Heart left ventricle (tissue), 16 donors: ENCODE measurements around the gene MLN. TPM values are rescaled to one million over a fixed set of nuclear protein-coding genes. Genes with fewer than 3 reads are reported as not detected.

Experiments used
- ATAC-seq, 4 donors: fragments of 200-7000 bp; cut with Tn5 transposase; one replicate each; pipeline ENCODE4 v1.9.1; 2020 to 2022; ENCODE audit warnings: moderate library complexity in 4 of 4, mild to moderate bottlenecking in 3 of 4, moderate number of reproducible peaks in 1 of 4
- DNase-seq, 5 donors: peaks; one replicate each; pipeline ENCODE4 v3.0.0-alpha.2; 2020
- H3K27ac ChIP-seq, 12 donors: fragments of 200-600 bp; sonication (generic) in 4 of 12; one replicate each; pipeline versions ENCODE4 v1.5.0 to v1.8.0; 2016 to 2022; ENCODE audit warnings: mild to moderate bottlenecking in 2 of 12
- H3K27me3 ChIP-seq, 9 donors: fragments of 200-600 bp; sonication (generic) in 2 of 9; one replicate each; pipeline versions ENCODE4 v1.5.1 to v1.8.0; 2016 to 2022; ENCODE audit warnings: mild to moderate bottlenecking in 3 of 9
- H3K36me3 ChIP-seq, 9 donors: fragments of 200-600 bp; sonication (generic) in 2 of 9; one replicate each; pipeline versions ENCODE4 v1.5.0 to v1.8.0; 2018 to 2022; ENCODE audit warnings: mild to moderate bottlenecking in 2 of 9
- H3K4me1 ChIP-seq, 12 donors: fragments of 200-600 bp; sonication (generic) in 4 of 12; one replicate each; pipeline versions ENCODE4 v1.5.0 to v1.8.0; 2016 to 2022; ENCODE audit warnings: mild to moderate bottlenecking in 3 of 12
- H3K4me3 ChIP-seq, 12 donors: fragments of 200-600 bp; sonication (generic) in 4 of 12; one replicate each; pipeline versions ENCODE4 v1.5.0 to v1.8.0; 2017 to 2022; ENCODE audit warnings: mild to moderate bottlenecking in 9 of 12, moderate library complexity in 4 of 12
- H3K9me3 ChIP-seq, 12 donors: fragments of 200-600 bp; sonication (generic) in 4 of 12; one replicate each; pipeline versions ENCODE4 v1.5.0 to v1.8.0; 2016 to 2022; ENCODE audit warnings: mild to moderate bottlenecking in 1 of 12
- CTCF ChIP-seq, 12 donors: fragments of 200-600 bp; sonication (generic) in 4 of 12; IDR thresholded peaks; one replicate each; pipeline versions ENCODE4 v1.5.0 to v1.8.0; 2018 to 2022; ENCODE audit warnings: antibody characterized with exemption in 12 of 12, mild to moderate bottlenecking in 5 of 12
- POLR2A ChIP-seq, 2 donors: fragments of 450-650 bp; IDR thresholded peaks; one replicate each; pipeline ENCODE4 v1.6.1; 2017; ENCODE audit warnings: antibody characterized with exemption in 2 of 2, mild to moderate bottlenecking in 2 of 2, moderate library complexity in 2 of 2
- WGBS, 4 donors: extraction: QIAGEN DNeasy Blood & Tissue Kit in 2 of 4; methylation state at CpG; one replicate each; pipeline versions ENCODE4 v1.1.5 to v1.1.7; 2013 to 2018; 5-methylcytosine and 5-hydroxymethylcytosine counted together
- intact Hi-C, 10 donors: fragments of 100-400 bp; cut with DNase I; formaldehyde crosslinking; loops; one replicate each; pipeline versions ENCODE4 v1.11.1 to v1.14.2; 2022
- polyA plus RNA-seq, 2 donors: library from polyadenylated mRNA; stranded (reverse); fragments of 200-250 nt; gene quantifications; one replicate each; pipeline ENCODE4 v1.2.3, GENCODE V29; 2013
- total RNA-seq, 9 donors: library from RNA; depleted of rRNA in 2 of 9; stranded (reverse); fragments of >200 nt in 2 of 9; fragmentation: NEBNext Ultra II Directional in 3 of 9; extraction: Animal tissue kit (Norgen Biotek cat#: 25700) in 3 of 9; gene quantifications; one replicate each; pipeline versions ENCODE4 v1.1.0 to v1.2.4, GENCODE V29; 2016 to 2023
- donor health status: ischemic (EF 13 %, LVEDD 7.1; RV severe dilation, severe dysfunction).
- donor health status: healthy with polysubstance abuse.
- donor health status: DM: no; HTN: yes; CAD: no.
- donor health status: DM: no; HTN: no; CAD: no.
- donor health status: ischemic (EF 25% LVEDD 6.9; RV normal size, moderate dysfunction).
- donor health status: ischemic (EF 25% LVEDD 5.7; RV mildly dilated, moderate dysfunction).
- donor health status: healthy.
- donor health status: DM: yes; HTN: yes; CAD: no.
- donor health status: ischemic (EF 35%, LVEDD 5.7; RV mildly dilated, moderate dysfunction).
- donor health status: nonischemic (EF 11% LVEDD 7.7; RV severe dilation, severe dysfunction).
- donor health status: DM: yes; HTN: yes; CAD: no.
- donor health status: PGD.
- donor health status: ischemic (EF 29% LVEDD 5.4; RV normal size, mild dysfunction).
- donor health status: nonischemic (EF 23%, LVEDD 6.1; RV moderate dilation, normal function).

The MLN gene
- total and polyA plus RNA-seq, 11 donors: not detected

GRCh38 chr6:33748841-33749240, 55.0 kb downstream of the MLN start:
- Histone ChIP-seq H3K9me3 (no peaks in the 10 kb centered on the region), H3K27ac (no peak overlapping the region), H3K4me3 (no peak overlapping the region), H3K36me3 (no peaks in the 10 kb centered on the region), H3K4me1 (peaks cover 0 to 27% (median 6%) of the 10 kb centered on the region in 12 donors), H3K27me3 (no peaks in the 10 kb centered on the region)
- TF ChIP-seq CTCF (IDR thresholded peaks at IDR 0.05) (no peak), POLR2A (IDR thresholded peaks at IDR 0.05) (no peak)
- no peak for DNase-seq
- intact Hi-C loops: no loop called here
- 67 to 86% (median 82%) methylated on average over 4 of the region's 4 CpGs for WGBS, 4 donors
- ATAC-seq: no peak

GRCh38 chr6:33747823-33748222, 56.0 kb downstream of the MLN start:
- DNase-seq (no peak), ATAC-seq (no peak)
- H3K4me3 ChIP-seq: no peak overlapping the region

GRCh38 chr6:33746651-33747100, 57.1 kb downstream of the MLN start, which contains the start of gene IP6K3:
Gene IP6K3, minus strand, starts transcription at chr6:33746905. Its CDS starts 11,429 bp downstream, at chr6:33735476.
- H3K27ac ChIP-seq: peak within 1 kb of the TSS; percentile 74 to 99 (median 92)
- TF ChIP-seq CTCF (IDR thresholded peaks at IDR 0.05) (no peak), POLR2A (IDR thresholded peaks at IDR 0.05) (peak in 1 of 2 donors; percentile 82)
- ATAC-seq: peak; percentile 84 to 90 (median 86)
- DNase-seq: peak; percentile 76 to 92 (median 86)
- 15 to 27% (median 21%) methylated on average over 10 of the region's 10 CpGs for WGBS, 4 donors
- peaks cover 0 to 46% (median 17%) of the 10 kb centered on the region in 12 donors for H3K4me1 ChIP-seq
- peaks cover 0 to 5% (median 0%) of the 10 kb centered on the region in 9 donors for H3K27me3 ChIP-seq
- intact Hi-C loops: loop anchor here in 1 of 10 donors (1.0 to 2.0 kb wide), 2 partner anchors 18 to 35 kb away; partner anchors contain the start of gene UQCC2
- H3K36me3 ChIP-seq: no peaks in the 10 kb centered on the region
- no peaks in the 10 kb centered on the region for H3K9me3 ChIP-seq
- peak within 1 kb of the TSS; percentile 42 to 80 (median 57) for H3K4me3 ChIP-seq

More at GRCh38 chr6:33747823-33748222, 56.0 kb downstream of the MLN start:
- Histone ChIP-seq H3K9me3 (no peaks in the 10 kb centered on the region), H3K36me3 (no peaks in the 10 kb centered on the region), H3K4me1 (peaks cover 0 to 37% (median 12%) of the 10 kb centered on the region in 12 donors), H3K27ac (peak overlapping the region in 3 of 12 donors; percentile 89 to 94 (median 92)), H3K27me3 (peaks cover 0 to 2% (median 0%) of the 10 kb centered on the region in 9 donors)
- no peak for TF ChIP-seq POLR2A (IDR thresholded peaks at IDR 0.05)
- TF ChIP-seq CTCF (IDR thresholded peaks at IDR 0.05): no peak
- 78 to 90% (median 87%) methylated on average over 5 of the region's 5 CpGs for WGBS, 4 donors
- intact Hi-C loops: loop anchor here in 1 of 10 donors (2.0 kb wide), 1 partner anchor 19 kb away; no protein-coding TSS in a partner anchor

- intact Hi-C loops: loop anchor here in 1 of 10 donors (1.0 to 2.0 kb wide), 2 partner anchors 17 to 35 kb away; partner anchors contain the start of gene UQCC2
- Histone ChIP-seq H3K9me3 (no peaks in the 10 kb centered on the region), H3K36me3 (peaks cover 0 to 2% (median 0%) of the 10 kb centered on the region in 9 donors), H3K27ac (peak overlapping the region; percentile 74 to 99 (median 92)), H3K4me1 (peaks cover 0 to 49% (median 17%) of the 10 kb centered on the region in 12 donors), H3K4me3 (peak overlapping the region; percentile 42 to 80 (median 57)), H3K27me3 (peaks cover 0 to 5% (median 0%) of the 10 kb centered on the region in 9 donors)
- TF ChIP-seq CTCF (IDR thresholded peaks at IDR 0.05) (peak in 3 of 12 donors; percentile 6 to 9 (median 7)), POLR2A (IDR thresholded peaks at IDR 0.05) (peak in 1 of 2 donors; percentile 35)
- DNase-seq (peak; percentile 56 to 94 (median 83)), ATAC-seq (peak; percentile 74 to 87 (median 82))
- WGBS, 4 donors: 16 to 18% (median 17%) methylated on average over 9 to 14 of the region's 14 CpGs
These were observed 57.7 kb downstream of the MLN start for GRCh38 chr6:33746036-33746600.
